Hindlimb muscle (tissue), 1 donor: ENCODE measurements around the gene TMCO1. TPM values are rescaled to one million over a fixed set of nuclear protein-coding genes. Genes with fewer than 3 reads are reported as not detected.
"Not testable (repeated sequence)": the region's sequence is repeated elsewhere in the genome, so short reads cannot be mapped to it uniquely, and the experiment has no call there.

Experiments
- DNase-seq: peaks from one replicate; pipeline ENCODE4 v3.0.0-alpha.2; 2013
- polyA plus RNA-seq: library from polyadenylated mRNA; unstranded; fragments of 120-200 nt; gene quantifications from one replicate; pipeline ENCODE4 v1.2.1, GENCODE V29; 2013; ENCODE audit not compliant: insufficient read length

The TMCO1 gene
- polyA plus RNA-seq, 1 donor, result 48.7 TPM

GRCh38 chr1:165686121-165686970 lies 82.3 kb downstream of the TMCO1 start:
- DNase-seq, result no peak

DNA sequence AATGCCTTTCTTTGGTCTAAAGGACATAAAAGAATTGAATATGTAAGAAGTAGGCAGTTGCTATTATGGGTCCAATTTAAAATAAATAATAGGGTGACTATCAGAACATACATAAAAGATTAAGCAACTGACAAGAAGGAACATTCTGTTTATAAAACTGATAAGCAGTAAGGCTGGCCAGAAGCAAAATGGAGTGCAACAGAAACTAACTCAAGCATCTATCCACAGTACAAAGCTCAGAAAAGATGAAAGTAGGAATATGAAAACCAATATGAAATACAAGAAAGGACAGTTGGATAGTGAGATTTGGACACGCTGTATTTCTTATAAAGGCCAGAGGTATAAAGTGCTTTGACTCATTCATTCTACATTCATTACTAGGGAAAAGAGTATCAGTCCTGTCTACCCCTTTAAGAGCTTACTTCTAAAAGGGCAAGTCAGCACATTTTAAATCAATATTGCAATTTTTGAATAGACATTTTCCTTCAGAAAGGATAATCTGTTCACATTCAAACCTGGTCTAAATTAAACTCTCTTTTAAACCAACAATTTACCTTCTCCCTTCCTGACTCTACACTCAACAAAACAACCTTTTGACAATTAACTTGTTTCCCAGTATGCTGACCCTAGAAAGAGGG lies 84.7 kb downstream of the TMCO1 start:
- DNase-seq, result no peak

GRCh38 chr1:165680773-165681172 lies 87.9 kb downstream of the TMCO1 start:
- not testable (repeated sequence) for DNase-seq

DNA sequence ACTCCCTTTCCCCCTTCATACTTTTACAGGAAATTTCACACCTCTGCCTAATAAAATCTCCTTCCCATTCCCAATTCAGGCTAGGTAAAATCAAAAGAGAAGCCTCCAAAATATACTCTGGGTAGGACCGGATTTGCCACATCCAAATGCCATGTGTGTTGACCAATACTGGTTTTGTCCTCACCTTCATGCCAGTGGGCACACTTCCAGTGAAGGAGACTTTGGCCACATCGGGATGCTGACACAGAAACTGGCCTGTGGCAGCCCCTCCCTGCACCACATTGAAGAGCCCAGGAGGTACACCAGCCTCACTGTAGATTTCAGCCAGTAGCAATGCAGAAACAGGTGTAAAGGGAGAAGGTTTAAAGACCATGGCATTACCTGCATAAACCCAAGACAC lies 88.4 kb downstream of the TMCO1 start:
- no peak for DNase-seq

DNA sequence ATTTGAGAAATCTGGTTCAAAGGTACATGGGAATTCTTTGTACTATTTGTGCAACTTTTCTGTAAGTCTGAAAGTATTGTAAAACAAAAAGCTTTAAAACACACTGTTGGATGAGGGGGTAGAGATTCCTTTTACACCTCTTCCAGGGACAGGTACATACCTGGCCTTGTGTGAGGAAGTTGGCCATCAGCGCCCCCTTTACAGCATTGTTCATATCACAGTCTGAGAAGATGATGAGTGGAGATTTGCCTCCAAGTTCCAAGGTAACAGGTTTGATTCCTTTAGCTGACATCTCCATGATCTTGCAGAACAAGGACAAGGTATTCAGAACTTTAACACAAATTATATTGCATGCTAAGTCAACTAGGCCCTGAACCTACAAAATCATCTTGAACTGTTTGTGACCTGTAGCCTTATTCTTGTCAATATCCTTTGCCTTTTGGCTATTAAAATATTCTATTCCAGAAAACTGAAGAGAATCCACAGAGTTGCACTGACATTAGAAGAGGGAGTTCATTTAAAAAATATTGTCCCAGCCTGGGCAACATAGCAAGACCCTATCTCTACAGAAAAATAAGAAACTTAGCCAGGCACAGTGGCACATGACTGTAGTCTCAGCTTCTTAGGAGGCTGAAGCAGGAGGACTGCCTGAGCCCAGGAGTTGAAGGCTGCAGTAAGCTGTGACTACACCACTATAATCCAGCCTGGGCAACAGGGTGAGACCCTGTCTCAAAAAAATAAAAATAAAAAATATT lies 89.2 kb downstream of the TMCO1 start:
- DNase-seq, result no peak

DNA sequence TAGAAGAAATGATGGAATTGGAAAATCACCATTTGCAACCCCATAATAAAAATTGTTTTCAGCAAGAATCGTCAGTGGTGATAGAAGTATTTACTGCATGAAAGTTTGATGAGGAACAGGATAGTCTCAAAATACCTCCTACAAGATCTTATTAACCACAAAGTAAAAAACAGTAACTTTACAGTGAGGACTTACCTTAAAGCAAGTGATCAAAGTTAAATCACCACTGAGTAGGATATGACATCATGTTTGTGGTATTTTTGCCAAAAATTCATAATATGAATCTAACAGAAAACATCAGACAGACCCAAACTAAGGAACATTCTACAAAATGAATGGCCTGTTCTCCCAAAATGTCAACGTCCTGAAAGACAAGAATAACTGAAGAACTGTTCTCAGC lies 90.2 kb downstream of the TMCO1 start:
- DNase-seq, result no peak

Other genes starting within 250 kb of the TMCO1 start
- gene LRRC52, start 224.9 kb downstream of the TMCO1 start, polyA plus RNA-seq, result 0.19 TPM
- gene MGST3, start 137.6 kb downstream of the TMCO1 start, polyA plus RNA-seq, result 152 TPM
- gene ALDH9A1, start 70.3 kb downstream of the TMCO1 start, polyA plus RNA-seq, result 45.9 TPM
- 16.5 TPM for gene UCK2, start 58.7 kb upstream of the TMCO1 start, polyA plus RNA-seq